Measurements from ENCODE around the gene LRRC74A.

Gene LRRC74A

GRCh38 chr14:76846331-76847047, 20.3 kb downstream of the LRRC74A start:
- DNase-seq (ENCODE audit: low read depth, low spot score): no peak

GRCh38 chr14:76848879-76849278, 22.7 kb downstream of the LRRC74A start:
- no peak for DNase-seq (ENCODE audit: low read depth, low spot score)

- no peak for DNase-seq (ENCODE audit: low read depth, low spot score)
These were observed 28.9 kb downstream of the LRRC74A start for GRCh38 chr14:76855066-76855465.

GRCh38 chr14:76856769-76857168, 30.6 kb downstream of the LRRC74A start:
- no peak for DNase-seq (ENCODE audit: low read depth, low spot score)

GRCh38 chr14:76861574-76862255, 35.5 kb downstream of the LRRC74A start:
- no peak for DNase-seq (ENCODE audit: low read depth, low spot score)

- no peak for DNase-seq (ENCODE audit: low read depth, low spot score)
These were observed 36.5 kb downstream of the LRRC74A start for GRCh38 chr14:76862546-76863282.

- DNase-seq (ENCODE audit: low read depth, low spot score): no peak
These were observed 37.7 kb downstream of the LRRC74A start for GRCh38 chr14:76863724-76864407.

- DNase-seq (ENCODE audit: low read depth, low spot score): no peak
These were observed 40.2 kb downstream of the LRRC74A start for GRCh38 chr14:76866456-76866855.

GRCh38 chr14:76867516-76868453, 41.6 kb downstream of the LRRC74A start:
- DNase-seq (ENCODE audit: low read depth, low spot score): no peak

- no peak for DNase-seq (ENCODE audit: low read depth, low spot score)
These were observed 42.4 kb downstream of the LRRC74A start for GRCh38 chr14:76868454-76869170.

GRCh38 chr14:76870166-76870565, 44.0 kb downstream of the LRRC74A start:
- no peak for DNase-seq (ENCODE audit: low read depth, low spot score)

- DNase-seq (ENCODE audit: low read depth, low spot score): peak; percentile 69
These were observed 46.7 kb downstream of the LRRC74A start for GRCh38 chr14:76872796-76873432.

GRCh38 chr14:76874734-76875133, 48.5 kb downstream of the LRRC74A start:
- no peak for DNase-seq (ENCODE audit: low read depth, low spot score)

GRCh38 chr14:76876076-76876475, 49.9 kb downstream of the LRRC74A start:
- DNase-seq (ENCODE audit: low read depth, low spot score): peak; percentile 86

- DNase-seq (ENCODE audit: low read depth, low spot score): no peak
These were observed 51.7 kb downstream of the LRRC74A start for GRCh38 chr14:76877871-76878270.

- no peak for DNase-seq (ENCODE audit: low read depth, low spot score)
These were observed 54.2 kb downstream of the LRRC74A start for GRCh38 chr14:76880449-76880848.

- no peak for DNase-seq (ENCODE audit: low read depth, low spot score)
These were observed 55.1 kb downstream of the LRRC74A start for GRCh38 chr14:76881348-76881747.

GRCh38 chr14:76882651-76883050, 56.4 kb downstream of the LRRC74A start:
- DNase-seq (ENCODE audit: low read depth, low spot score): no peak

- no peak for DNase-seq (ENCODE audit: low read depth, low spot score)
These were observed 57.2 kb downstream of the LRRC74A start for GRCh38 chr14:76883447-76883846.

GRCh38 chr14:76884394-76884793, 58.2 kb downstream of the LRRC74A start:
- DNase-seq (ENCODE audit: low read depth, low spot score): no peak
